ENCODE measurements around the gene RHOV.
"Not testable (repeated sequence)": the region's sequence is repeated elsewhere in the genome, so short reads cannot be mapped to it uniquely, and the experiment has no call there.

The RHOV gene

GRCh38 chr15:40872791-40873693 lies 992 bp downstream of the RHOV start:
- DNase-seq (ENCODE audit: low read depth), result no peak
- TF ChIP-seq CTCF (conservative IDR thresholded peaks at IDR 0.05; ENCODE audit: low read length), result no peak
- no peak overlapping the region; the same call in 1 of the 2 replicates for H3K4me3 ChIP-seq (ENCODE audit: low read length)

GRCh38 chr15:40871749-40872617 lies 2.1 kb downstream of the RHOV start:
- no peak overlapping the region for H3K4me3 ChIP-seq (ENCODE audit: low read length)
- DNase-seq (ENCODE audit: low read depth), result no peak

GRCh38 chr15:40870716-40871115 lies 3.3 kb downstream of the RHOV start:
- no peak for TF ChIP-seq CTCF (conservative IDR thresholded peaks at IDR 0.05; ENCODE audit: low read length)

More at GRCh38 chr15:40871749-40872617, 2.1 kb downstream of the RHOV start:
- no peak for TF ChIP-seq CTCF (conservative IDR thresholded peaks at IDR 0.05; ENCODE audit: low read length)

GRCh38 chr15:40869686-40870085 lies 4.3 kb downstream of the RHOV start:
- TF ChIP-seq CTCF (conservative IDR thresholded peaks at IDR 0.05; ENCODE audit: low read length), result no peak
- DNase-seq (ENCODE audit: low read depth), result no peak
- no peak overlapping the region for H3K4me3 ChIP-seq (ENCODE audit: low read length)

More at GRCh38 chr15:40870716-40871115, 3.3 kb downstream of the RHOV start:
- no peak for DNase-seq (ENCODE audit: low read depth)
- H3K4me3 ChIP-seq (ENCODE audit: low read length), result no peak overlapping the region

GRCh38 chr15:40867199-40867598 lies 6.8 kb downstream of the RHOV start:
- DNase-seq (ENCODE audit: low read depth), result no peak
- no peak for TF ChIP-seq CTCF (conservative IDR thresholded peaks at IDR 0.05; ENCODE audit: low read length)

GRCh38 chr15:40863660-40864270 lies 10.3 kb downstream of the RHOV start:
- no peak for DNase-seq (ENCODE audit: low read depth)
- H3K4me3 ChIP-seq (ENCODE audit: low read length), result no peak overlapping the region
- no peak for TF ChIP-seq CTCF (conservative IDR thresholded peaks at IDR 0.05; ENCODE audit: low read length)

More at GRCh38 chr15:40867199-40867598, 6.8 kb downstream of the RHOV start:
- no peak overlapping the region for H3K4me3 ChIP-seq (ENCODE audit: low read length)

- DNase-seq (ENCODE audit: low read depth); H3K4me3 ChIP-seq (ENCODE audit: low read length): not testable (repeated sequence)
These were observed 12.9 kb downstream of the RHOV start for GRCh38 chr15:40861147-40861546.

All from AG10803 (cell line).